ENCODE results near the gene ALDH8A1. TPM values are rescaled to one million over a fixed set of nuclear protein-coding genes. Genes with fewer than 3 reads are reported as not detected.

Gene ALDH8A1
- total RNA-seq, 1 experiment from 2014 or later = not detected

GRCh38 chr6:134967711-134968110 is 17.8 kb upstream of the ALDH8A1 start:
- Histone ChIP-seq H2AFZ (ENCODE audit: low read length) (no peak overlapping the region), H3T11ph (ENCODE audit: low read length) (no peak overlapping the region), H2BK15ac (ENCODE audit: low read depth, low read length) (no peak overlapping the region), H3K79me2 (ENCODE audit: insufficient read depth, low read length) (no peaks in the 10 kb centered on the region), H2BK12ac (ENCODE audit: insufficient read length, low read depth, low read length) (no peak overlapping the region), H3K9me3 (ENCODE audit: control insufficient read depth, low read depth, low read length) (no peaks in the 10 kb centered on the region), H4K8ac (replicated peaks; ENCODE audit: insufficient read length, low read depth, low read length) (no peak overlapping the region), H4K5ac (ENCODE audit: insufficient read length, low read depth, low read length) (no peak overlapping the region), H3K4me2 (ENCODE audit: insufficient read depth, insufficient read length, low read length) (no peak overlapping the region), H3K27ac (ENCODE audit: insufficient read length, low read depth, low read length) (no peak overlapping the region), H3K23ac (ENCODE audit: insufficient read length, low read depth, low read length) (no peak overlapping the region), H2BK20ac (ENCODE audit: low read depth, low read length, poor library complexity, severe bottlenecking) (no peak overlapping the region), H3K14ac (ENCODE audit: insufficient read depth, low read length) (no peak overlapping the region), H3K9ac (ENCODE audit: extremely low read depth, insufficient read length, low read length) (no peak overlapping the region), H2BK120ac (ENCODE audit: low read depth, low read length, poor library complexity, severe bottlenecking) (no peak overlapping the region), H3K23me2 (ENCODE audit: insufficient read length, low read depth, low read length, poor library complexity, severe bottlenecking) (no peaks in the 10 kb centered on the region), H2AK5ac (ENCODE audit: insufficient read length, low read length) (no peak overlapping the region), H3K4ac (ENCODE audit: low read depth, low read length) (no peak overlapping the region), H3K4me1 (ENCODE audit: insufficient read depth, low read length) (no peaks in the 10 kb centered on the region), H3K56ac (ENCODE audit: insufficient read length, low read depth, low read length) (no peak overlapping the region), H2BK5ac (ENCODE audit: insufficient read length, low read length) (no peak overlapping the region), H3K18ac (ENCODE audit: insufficient read length, low read depth, low read length) (no peak overlapping the region), H3K79me1 (ENCODE audit: insufficient read depth, low read depth, low read length, poor library complexity, severe bottlenecking) (no peaks in the 10 kb centered on the region), H4K91ac (ENCODE audit: insufficient read length, low read depth, low read length) (no peak overlapping the region), H3K27me3 (ENCODE audit: insufficient read depth, low read length) (no peaks in the 10 kb centered on the region), H4K20me1 (ENCODE audit: control insufficient read depth, insufficient read depth, insufficient read length) (no peaks in the 10 kb centered on the region)
- peaks cover 10 to 11% of the 10 kb centered on the region in 2 experiments for H3K4me1 Mint-ChIP-seq
- no peak for TF ChIP-seq CTCF (conservative IDR thresholded peaks at IDR 0.05)
- H3K36me3 Mint-ChIP-seq (ENCODE audit: insufficient read depth in 1 of 3, low read depth in 3 of 3) = peaks cover 5 to 29% (median 14%) of the 10 kb centered on the region in 3 experiments; a peak in 6 of 7 replicates
- H3K27ac Mint-ChIP-seq = no peak overlapping the region
- H3K9me3 Mint-ChIP-seq = no peaks in the 10 kb centered on the region
- no peak for DNase-seq
- no CpG with 5 or more reads among the region's 1 CpG for WGBS (ENCODE audit: extremely low coverage, insufficient read length, low lambda C conversion rate)
- H3K4me3 Mint-ChIP-seq = no peak overlapping the region
- no peaks in the 10 kb centered on the region for H3K27me3 Mint-ChIP-seq (ENCODE audit: low read depth)
